NCI-H2196 (cell line): ENCODE measurements around the gene SMTNL1.

Source experiments
- DNase-seq: peaks from one replicate; lab custom pipeline; 2025; ENCODE audit not compliant: unreplicated experiment; lab: John Stamatoyannopoulos, UW

SMTNL1 gene, protein sequence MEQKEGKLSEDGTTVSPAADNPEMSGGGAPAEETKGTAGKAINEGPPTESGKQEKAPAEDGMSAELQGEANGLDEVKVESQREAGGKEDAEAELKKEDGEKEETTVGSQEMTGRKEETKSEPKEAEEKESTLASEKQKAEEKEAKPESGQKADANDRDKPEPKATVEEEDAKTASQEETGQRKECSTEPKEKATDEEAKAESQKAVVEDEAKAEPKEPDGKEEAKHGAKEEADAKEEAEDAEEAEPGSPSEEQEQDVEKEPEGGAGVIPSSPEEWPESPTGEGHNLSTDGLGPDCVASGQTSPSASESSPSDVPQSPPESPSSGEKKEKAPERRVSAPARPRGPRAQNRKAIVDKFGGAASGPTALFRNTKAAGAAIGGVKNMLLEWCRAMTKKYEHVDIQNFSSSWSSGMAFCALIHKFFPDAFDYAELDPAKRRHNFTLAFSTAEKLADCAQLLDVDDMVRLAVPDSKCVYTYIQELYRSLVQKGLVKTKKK

GRCh38 chr11:57536947-57537619, at the start of gene SMTNL1:
TSS of gene SMTNL1 (plus strand) at chr11:57537595. CDS start at chr11:57542643, 5,048 bp downstream.
- DNase-seq: no peak

DNA sequence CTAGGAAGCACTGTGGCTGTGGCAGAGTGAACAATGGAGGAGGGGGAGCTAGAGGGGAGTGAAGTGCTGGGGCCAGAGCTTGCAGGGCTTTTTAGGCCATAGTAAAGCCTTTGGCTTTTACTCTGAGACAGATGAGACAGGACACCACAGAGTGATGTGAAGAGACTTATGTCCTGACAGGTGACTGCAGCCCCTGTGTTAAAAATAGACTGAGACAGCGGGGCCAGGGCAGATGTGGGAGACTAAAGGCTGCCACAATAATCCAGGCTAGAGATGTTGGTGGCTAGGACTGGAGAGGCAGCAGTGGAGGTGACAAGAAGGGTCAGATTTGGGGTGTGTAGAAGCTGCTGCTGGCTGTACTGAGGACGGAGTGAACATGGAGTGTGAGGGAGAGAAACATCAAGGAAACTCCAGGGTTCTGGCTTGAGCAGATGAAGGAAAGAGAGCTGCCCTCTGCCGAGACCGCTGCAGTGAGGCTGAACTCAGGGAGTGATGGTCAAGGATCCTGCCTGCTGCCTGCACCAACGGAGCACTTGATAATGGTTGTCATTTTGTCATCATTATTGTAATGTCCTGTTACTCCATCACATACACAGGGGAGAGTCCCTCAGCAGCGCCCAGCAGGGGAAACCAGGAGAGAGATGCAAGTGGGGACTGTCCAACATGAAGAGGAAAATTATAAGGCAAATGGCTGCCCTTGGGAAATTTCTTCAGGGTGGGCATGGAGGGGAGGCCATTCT, 49.3 kb upstream of the SMTNL1 start:
- DNase-seq: no peak

DNA sequence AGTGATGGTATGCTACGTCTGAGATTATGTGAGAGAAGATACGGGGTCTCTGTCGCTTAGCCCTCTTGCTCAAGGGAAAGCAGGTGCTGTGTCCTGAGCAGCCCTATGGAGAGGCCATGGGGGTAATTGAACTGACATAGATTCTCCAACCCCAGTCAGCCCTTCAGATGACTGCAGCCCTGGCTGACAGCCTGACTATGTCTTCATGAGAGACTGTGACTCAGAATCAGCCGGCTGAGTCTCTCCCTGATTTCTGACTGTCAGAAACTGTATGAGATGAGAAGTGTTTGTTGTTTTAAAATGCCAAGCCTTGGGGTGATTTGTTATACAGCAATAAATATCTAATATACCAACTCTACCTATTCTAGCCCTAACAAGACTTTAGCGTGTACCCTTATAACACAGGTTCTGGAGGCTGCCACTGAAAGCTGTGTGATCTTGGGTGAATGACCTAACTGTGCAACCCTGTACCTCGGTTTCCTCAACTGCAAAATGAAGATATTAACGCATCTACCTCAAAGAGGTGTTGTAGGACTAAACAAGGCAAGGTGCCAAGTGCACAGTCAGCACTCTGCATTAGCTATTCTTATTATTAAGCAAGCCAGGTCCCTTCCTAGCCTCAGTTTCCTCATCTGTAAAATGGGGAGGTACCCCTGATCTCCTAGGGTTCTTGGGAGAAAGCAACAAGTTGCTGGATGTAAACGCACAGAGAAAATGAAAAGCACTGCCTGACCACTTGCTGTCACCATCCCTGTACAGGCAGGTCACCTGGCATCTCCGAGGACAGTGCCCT, 46.7 kb upstream of the SMTNL1 start:
- no peak for DNase-seq

DNA sequence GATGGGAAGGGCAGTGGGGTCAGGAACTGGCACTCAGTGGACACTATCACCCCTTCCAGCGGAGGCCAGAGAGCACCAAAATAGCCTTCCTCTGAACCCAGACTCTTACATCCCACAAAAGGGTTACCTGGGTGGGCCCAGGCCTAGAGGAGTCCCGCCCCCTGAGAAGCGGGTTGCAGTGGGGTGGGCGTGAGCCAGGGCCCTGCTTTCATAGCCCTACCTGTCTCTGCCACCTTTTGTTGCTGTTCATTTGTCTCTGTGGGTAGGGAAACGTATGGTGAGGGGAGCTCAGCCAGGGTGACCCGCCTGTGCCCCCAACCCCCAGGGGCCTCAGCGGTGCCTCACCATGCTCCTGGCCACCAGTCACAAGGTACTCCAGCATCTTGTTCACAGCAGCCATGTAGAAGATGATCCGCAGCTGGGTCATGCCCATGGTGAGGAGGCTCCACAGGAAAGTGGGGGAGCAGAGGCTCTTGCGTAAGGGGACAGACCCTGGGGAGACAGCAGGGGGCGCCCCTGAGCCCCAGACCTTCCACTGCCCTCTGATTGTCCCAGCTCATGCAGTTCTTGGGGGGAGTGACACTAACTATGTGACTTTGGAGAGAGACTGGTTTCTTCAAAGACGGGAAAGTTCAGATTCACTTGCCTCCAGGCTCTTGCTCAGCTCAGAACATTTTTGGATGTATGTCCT, 45.9 kb upstream of the SMTNL1 start:
- DNase-seq: peak; percentile 13

DNA sequence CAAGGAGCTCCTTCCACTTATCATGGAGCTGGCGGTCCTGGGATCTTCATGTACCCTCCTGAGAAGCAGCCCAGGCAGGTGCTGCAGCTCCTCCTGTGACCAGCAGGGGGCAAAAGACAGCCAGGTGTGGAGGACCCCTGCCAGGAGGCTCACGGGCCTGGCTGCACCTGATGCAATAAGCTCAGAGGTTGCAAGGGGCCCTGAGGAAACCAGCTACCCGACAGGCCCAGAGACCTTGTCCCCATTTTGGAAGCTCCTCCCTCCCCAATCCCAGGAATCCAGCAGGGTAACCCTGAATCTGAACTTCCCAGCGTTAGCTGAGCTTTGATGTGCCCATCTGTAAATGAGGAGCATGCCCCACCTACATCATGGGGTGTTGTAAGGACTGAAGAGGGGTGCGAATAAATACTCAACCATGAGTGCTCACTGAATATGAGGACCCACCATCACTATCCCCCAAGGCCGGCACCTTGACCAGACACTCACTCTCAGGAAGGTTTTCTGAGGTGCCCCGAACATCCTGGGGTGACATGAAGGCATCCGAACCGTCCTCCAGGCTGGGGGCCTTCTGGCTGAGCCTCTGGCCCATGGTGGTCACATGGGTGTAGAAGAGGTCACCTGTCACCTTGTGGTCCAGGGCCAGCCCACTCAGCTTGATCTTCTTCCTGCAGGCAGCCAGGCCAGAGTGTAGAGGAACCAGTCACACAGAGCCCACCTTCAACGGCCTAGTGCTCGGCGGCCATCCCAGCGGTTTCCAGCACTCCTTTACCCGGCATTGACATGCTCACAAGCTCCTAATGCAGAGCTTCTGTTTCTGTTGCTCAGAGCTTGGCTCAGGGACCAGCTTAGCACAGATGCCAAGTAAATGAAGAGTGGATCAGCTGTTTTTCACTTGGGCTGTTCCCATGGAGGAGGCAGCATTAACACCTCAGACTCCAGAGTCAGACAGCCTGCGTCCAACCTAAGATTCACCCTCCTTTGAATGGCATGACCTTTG, 43.6 kb upstream of the SMTNL1 start:
- peak; percentile 63 for DNase-seq

GRCh38 chr11:57496109-57496820, 41.1 kb upstream of the SMTNL1 start:
- DNase-seq: no peak

DNA sequence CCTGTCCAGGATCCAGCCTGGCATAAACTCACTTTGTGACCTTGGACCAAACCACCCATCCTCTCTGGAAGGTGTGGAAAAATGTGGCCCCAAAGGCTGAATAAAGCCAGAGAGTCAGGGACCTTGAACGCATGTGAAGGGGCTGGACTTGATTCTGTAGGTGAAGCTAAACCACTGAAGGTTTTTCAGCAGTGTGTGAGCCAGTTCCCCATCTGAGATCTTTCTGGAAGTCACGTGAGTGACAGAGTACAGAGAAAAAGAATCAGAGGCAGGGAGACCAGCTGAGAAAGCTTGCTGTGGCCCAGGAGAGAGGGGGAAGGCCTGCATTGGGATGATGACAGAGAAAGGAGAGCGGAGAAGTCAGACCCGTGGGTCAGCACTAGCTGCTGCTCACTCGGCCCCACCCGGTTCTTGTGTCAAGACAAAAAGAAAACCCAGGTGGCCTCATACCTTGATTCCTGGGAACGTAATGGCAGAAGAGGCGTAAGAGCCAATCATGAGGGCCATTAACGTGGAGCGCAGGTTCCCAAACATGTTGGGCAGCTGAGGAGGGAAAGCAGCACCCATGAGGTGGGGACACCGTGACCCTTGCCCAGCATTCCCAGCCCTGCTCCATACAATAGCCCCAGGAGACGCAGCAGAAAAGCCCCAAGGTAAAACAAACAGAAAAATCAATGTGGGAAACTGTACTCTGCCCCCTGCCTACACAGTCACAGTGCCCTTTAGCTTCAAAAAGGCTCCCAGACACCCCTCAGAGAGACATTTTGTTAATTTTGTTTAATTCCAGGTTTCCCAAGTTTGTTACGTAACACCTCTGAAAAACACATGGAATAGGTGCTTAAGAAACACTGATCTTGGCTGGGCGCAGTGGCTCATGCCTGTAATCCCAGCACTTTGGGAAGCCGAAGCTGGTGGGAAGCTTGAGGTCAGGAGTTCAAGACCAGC, 39.8 kb upstream of the SMTNL1 start:
- DNase-seq: no peak

DNA sequence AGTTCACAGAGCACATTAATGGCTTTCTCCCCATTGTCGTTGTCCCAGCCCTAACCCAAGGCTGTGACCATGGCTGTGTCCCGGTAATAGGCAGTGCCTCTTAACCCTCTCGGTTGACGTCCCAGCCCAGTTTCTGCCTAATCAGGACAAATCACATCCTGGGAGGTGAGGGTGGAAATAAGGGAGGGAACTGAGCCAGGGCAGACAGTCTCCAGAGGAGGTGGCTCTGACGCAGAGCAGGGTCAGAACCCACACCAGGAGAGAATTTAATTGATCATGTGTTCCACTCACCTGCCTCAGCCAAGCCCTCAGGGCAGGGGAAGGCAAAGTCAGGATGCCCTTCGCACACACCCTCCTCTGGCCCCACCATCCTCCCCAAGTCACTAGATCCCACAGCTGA, 38.9 kb upstream of the SMTNL1 start:
- no peak for DNase-seq

DNA sequence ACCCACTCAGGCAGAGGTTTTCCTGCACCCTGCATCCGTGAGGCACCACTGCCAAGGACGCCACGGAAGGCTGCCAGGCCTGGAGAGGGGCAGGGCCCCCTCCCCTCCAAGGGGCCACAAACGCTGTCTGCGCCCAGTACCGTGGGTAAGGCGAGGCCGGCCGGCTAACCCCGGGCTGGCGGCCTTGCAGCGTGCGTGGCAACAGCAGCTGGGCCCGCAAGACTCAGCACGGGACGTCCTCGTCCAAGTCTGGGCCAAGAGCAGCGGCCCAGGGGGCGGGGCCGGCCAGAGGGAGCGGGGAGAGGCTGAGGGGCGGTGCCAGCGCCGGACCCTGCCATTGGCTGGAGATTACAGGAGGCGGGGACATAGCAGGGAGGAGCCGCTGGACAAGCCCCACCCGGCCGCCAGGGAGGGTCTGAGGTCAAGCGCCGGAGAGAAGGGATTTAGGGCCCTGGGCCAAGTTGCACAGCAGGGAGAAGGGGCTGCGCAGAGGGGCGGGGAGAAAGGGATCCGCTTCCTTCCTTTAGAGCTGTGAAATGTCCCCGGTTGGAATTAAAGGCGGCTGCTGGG, 37.9 kb upstream of the SMTNL1 start:
- peak; percentile 94 for DNase-seq

DNA sequence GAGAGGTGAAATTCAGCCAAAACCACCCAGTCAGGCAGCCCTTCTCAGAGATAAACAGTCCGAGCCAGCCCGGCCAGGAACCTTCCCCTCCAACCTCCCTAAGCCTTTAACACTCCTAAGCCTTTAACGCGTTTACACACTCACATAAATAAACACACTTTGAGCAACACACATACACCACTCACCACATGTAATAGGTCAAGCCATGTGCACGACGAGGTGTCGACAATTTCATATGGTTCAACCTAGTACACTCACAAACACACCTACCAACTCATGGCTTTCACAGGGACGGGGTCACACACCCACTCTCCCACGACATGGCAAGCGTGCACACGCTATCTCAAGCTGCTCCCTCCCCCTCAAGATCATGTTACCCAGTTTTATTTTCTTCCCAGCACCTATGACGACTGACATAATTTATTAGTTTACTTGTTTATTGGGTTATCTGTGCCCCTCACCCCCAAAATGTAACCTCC, 37.4 kb upstream of the SMTNL1 start:
- DNase-seq: no peak

- no peak for DNase-seq
These were observed 36.9 kb upstream of the SMTNL1 start for GRCh38 chr11:57500515-57500914.

GRCh38 chr11:57500926-57501325, 36.5 kb upstream of the SMTNL1 start:
- no peak for DNase-seq

DNA sequence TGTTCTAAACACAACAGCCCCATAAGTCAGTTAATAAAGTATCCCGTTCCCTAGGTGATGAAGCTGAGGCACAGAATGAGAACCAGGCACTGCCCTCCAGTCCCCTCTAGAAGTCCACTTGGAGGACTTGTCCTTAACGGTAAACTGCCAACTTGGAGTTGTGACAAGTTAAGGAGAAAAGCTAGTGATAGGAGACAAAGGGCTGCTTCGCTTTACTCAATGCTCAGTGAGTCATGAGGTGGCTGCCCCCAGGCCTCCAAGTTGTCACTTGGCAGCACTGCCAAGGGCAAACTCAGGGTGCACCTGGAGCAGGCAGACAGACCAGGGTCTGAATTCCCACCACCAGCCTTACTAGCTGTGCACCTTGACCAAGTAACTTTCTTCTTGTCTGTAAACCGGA, 35.4 kb upstream of the SMTNL1 start:
- DNase-seq: peak; percentile 42

GRCh38 chr11:57502376-57502775, 35.0 kb upstream of the SMTNL1 start:
- no peak for DNase-seq

- no peak for DNase-seq
These were observed 34.5 kb upstream of the SMTNL1 start for GRCh38 chr11:57502870-57503269.

DNA sequence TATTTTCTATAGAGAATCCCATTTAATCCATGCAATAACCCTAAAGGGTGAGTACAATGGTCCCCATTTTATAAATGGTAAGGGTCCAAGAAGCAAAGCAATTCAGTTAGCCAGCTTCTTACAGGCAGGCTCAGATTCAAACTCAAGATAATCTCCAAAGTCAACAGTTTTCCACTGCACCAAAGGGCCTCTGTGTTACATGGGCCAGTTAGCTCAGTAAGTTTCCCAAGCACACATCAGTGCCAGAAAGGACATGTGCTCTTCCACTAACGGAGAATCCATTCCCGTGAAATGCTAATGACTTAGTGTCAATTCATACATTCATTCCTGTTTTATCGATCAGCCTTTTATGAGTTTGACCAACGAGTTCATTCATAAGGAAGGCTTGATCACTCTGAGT, 32.9 kb upstream of the SMTNL1 start:
- DNase-seq: no peak

DNA sequence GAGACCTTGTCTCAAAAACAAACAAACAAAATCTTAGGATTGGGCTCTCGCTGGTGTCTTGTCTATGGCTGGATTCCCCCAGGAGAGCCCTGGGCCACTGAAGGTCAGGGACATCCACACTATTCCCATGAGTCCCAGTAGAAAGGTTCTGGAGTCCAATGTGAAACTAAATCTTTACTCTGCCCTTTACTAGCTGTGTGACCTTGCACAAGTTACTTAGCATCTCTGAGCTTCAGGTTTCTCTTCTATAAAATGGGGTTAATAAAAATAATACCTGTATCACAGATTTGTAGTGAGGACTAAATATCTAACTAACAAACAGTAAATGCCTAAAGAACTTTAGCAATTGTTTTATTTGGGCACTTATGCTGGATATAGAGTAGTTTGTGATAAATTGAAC, 30.9 kb upstream of the SMTNL1 start:
- no peak for DNase-seq
